ENCODE measurements around the gene NADSYN1.
"Not testable (repeated sequence)": the region's sequence is repeated elsewhere in the genome, so short reads cannot be mapped to it uniquely, and the experiment has no call there.

The NADSYN1 gene

DNA sequence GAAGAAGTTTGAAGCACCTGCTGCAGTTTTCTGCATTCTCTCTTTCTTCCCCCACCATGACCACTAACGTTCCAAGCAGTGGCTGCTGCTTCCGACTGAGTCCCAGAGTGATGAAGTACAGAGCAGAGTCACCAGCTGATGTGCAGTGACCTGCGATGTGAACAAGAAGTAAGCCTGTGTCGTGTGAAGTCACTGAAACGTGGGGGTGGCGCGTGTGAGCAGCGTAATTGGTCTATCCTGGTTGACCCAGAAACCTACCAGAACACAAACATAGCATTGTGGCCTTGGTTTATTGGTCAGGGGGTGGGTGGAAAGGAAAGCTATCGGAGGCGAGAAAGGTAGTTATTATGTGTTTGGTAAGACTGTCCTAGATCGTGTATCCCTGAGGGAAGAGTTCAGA is 77.6 kb downstream of the NADSYN1 start:
- no peak for DNase-seq

GRCh38 chr11:71532036-71532610 is 79.1 kb downstream of the NADSYN1 start:
- DNase-seq: no peak

- not testable (repeated sequence) for DNase-seq
These were observed 82.0 kb downstream of the NADSYN1 start for GRCh38 chr11:71534711-71535608.

DNA sequence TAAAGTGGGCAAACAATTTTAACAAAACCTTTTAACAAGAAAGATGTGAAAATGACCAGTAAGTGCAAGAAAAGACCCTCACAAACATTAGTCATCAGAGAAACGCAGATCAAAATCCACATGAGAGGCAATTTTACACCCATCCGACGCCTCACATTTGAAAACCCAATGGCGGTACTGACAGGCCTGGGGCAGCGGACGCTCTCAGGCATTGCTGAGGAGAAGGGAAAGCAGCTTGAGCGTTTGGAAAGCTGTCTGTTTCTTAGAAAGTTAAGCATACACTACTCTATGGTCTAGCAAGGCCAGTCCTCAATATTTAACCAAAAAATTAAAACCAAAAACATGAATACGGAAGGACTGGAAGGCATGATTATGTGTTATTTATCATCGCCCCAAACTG is 82.8 kb downstream of the NADSYN1 start:
- DNase-seq: no peak

- no peak for DNase-seq
These were observed 84.5 kb downstream of the NADSYN1 start for GRCh38 chr11:71537537-71537936.

GRCh38 chr11:71537977-71538665 is 85.1 kb downstream of the NADSYN1 start, which contains the start of gene KRTAP5-8:
TSS of gene KRTAP5-8 (plus strand) at chr11:71538025. CDS start at chr11:71538056, 31 bp downstream.
- not testable (repeated sequence) for DNase-seq

- DNase-seq: no peak
These were observed 85.6 kb downstream of the NADSYN1 start for GRCh38 chr11:71538666-71538990.

DNA sequence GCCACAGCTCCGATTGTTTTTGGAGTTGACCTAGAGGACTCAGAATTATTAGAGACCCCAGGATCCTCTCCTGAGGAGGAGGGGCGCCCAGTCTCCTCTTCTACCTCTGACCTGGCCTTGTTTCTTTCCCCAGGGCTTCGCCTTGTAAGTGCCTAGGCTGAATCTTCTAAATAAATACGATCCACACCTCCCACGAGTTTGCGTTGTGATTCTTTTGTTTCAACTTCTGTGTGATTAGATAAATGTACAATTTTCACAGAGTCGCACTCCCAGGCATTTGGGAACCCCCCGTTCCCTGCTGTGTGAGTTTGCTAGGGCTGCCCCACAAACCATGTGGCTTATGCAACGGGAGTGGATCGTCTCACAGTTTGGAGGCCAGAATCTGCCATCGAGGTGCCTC is 86.0 kb downstream of the NADSYN1 start:
- DNase-seq: no peak

GRCh38 chr11:71539971-71540370 is 87.0 kb downstream of the NADSYN1 start:
- not testable (repeated sequence) for DNase-seq

- DNase-seq: not testable (repeated sequence)
These were observed 87.7 kb downstream of the NADSYN1 start for GRCh38 chr11:71540521-71541304.

DNA sequence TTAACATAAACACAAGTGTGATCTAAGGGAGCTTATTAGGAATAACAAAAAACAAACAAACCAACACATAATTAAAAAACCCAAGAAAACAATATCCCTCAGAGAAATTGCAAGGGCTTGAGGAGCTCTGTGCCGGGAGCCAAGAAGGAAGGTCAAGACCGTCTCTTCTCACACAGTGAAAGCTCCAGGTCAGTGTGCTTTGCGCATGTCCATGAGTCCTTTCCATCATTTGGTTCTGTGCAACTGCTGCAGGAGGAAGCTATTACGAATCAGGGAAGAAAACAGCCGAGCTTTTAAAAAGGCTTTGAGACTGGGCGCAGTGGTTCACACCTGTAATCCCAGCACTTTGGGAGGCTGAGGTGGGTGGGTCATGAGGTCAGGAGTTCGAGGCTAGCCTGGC is 89.4 kb downstream of the NADSYN1 start:
- DNase-seq: no peak

- DNase-seq: no peak
These were observed 90.1 kb downstream of the NADSYN1 start for GRCh38 chr11:71542879-71543777.

DNA sequence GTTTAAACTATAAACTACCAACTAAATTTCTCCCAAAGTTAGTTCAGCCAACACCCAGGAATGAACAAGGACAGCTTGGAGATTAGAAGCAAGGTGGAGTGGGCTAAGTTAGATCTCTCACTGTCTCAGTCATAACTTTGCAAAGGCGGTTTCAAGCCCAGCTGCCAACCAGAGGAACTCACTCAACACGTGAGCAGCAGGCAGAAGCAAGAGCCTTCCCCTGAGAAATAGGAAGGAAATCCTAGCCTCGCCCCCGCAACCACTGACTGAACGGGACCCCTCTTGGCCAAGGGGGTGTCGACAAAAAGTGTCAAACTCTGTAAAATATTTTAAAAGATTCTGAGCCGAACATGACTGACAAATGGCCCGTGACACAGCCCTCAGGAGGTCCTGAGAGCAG is 90.9 kb downstream of the NADSYN1 start:
- DNase-seq: no peak

GRCh38 chr11:71544525-71545214 is 91.7 kb downstream of the NADSYN1 start:
- no peak for DNase-seq

DNA sequence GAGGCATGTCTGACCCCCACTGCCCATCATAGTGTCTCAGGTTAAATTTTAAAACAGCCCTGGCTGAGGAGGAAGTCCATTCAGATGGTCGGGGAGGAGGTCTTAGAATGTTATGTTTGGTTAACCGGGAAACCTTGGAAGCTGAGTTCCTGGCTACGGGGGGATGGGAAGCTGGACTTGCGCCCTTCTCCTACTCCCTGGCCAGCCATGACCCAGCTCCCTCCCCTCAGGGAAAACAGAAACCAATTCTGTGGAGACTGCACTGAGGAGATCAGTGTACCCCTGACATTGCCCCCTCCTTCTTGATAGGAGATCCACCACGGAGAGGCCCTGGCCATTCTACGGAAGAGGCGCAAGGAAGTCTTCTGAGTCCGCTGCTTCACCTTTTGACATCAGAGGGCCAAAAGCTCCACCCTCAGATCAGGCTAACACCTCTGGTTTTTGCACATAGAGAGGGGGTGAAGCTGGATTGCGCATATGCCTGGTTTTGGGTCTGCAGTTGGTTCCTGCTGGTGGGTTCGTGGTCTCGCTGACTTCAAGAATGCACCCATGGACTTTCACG is 92.5 kb downstream of the NADSYN1 start:
- DNase-seq: no peak

GRCh38 chr11:71548120-71548519 is 95.1 kb downstream of the NADSYN1 start, which contains the start of gene KRTAP5-9:
TSS of gene KRTAP5-9 (plus strand) at chr11:71548420. CDS start at chr11:71548658, 238 bp downstream.
- DNase-seq: no peak

DNA sequence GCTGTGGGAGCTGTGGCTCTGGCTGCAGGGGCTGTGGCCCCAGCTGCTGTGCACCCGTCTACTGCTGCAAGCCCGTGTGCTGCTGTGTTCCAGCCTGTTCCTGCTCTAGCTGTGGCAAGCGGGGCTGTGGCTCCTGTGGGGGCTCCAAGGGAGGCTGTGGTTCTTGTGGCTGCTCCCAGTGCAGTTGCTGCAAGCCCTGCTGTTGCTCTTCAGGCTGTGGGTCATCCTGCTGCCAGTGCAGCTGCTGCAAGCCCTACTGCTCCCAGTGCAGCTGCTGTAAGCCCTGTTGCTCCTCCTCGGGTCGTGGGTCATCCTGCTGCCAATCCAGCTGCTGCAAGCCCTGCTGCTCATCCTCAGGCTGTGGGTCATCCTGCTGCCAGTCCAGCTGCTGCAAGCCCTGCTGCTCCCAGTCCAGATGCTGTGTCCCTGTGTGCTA is 95.7 kb downstream of the NADSYN1 start:
- no peak for DNase-seq

All from SHP77 treated with DMSO at 0.1 percent for 48 hours (cell line).